Right atrium auricular region (tissue), 2 donors: ENCODE data around the gene SETD2. TPM values are rescaled to one million over a fixed set of nuclear protein-coding genes. Genes with fewer than 3 reads are reported as not detected.

Experiments
- DNase-seq: peaks from one replicate; pipeline ENCODE4 v3.0.0-alpha.2; 2019; ENCODE audit warnings: low spot score
- H3K27ac ChIP-seq, 2 donors: fragments of 200-600 bp; sonication (generic); 1 replicate in 1 of 2; 2 replicates in 1 of 2; pipeline ENCODE4 v1.5.1; 2016 to 2019
- H3K27me3 ChIP-seq, 2 donors: fragments of 200-600 bp; sonication (generic); one replicate each; pipeline versions ENCODE4 v1.5.1 to v1.6.0; 2017 to 2019
- H3K36me3 ChIP-seq: fragments of 200-600 bp; sonication (generic); one replicate; pipeline ENCODE4 v1.5.1; 2016
- H3K4me1 ChIP-seq, 2 donors: fragments of 200-600 bp; sonication (generic); one replicate each; pipeline versions ENCODE4 v1.5.1 to v1.6.0; 2017 to 2019
- H3K4me3 ChIP-seq, 2 donors: fragments of 200-600 bp; sonication (generic); 1 replicate in 1 of 2; 2 replicates in 1 of 2; pipeline ENCODE4 v1.5.1; 2017 to 2019; ENCODE audit warnings: mild to moderate bottlenecking in 1 of 2, moderate library complexity in 1 of 2
- H3K9me3 ChIP-seq, 2 donors: fragments of 200-600 bp; sonication (generic); one replicate each; pipeline ENCODE4 v1.5.1; 2019
- total RNA-seq, 2 donors: library from RNA; depleted of rRNA; stranded (reverse); fragments of >200 nt; gene quantifications; one replicate each; pipeline ENCODE4 v1.1.0, GENCODE V29; 2016
- TF ChIP-seq, protein P1 (sequence below), 2 donors: fragments of 200-600 bp; sonication (generic); IDR thresholded peaks; one replicate each; pipeline ENCODE4 v1.5.1; 2019; ENCODE audit warnings: antibody characterized with exemption in 2 of 2

Gene SETD2
- total RNA-seq, 2 donors from 2014 or later: 26.8 to 34.2 TPM

DNA sequence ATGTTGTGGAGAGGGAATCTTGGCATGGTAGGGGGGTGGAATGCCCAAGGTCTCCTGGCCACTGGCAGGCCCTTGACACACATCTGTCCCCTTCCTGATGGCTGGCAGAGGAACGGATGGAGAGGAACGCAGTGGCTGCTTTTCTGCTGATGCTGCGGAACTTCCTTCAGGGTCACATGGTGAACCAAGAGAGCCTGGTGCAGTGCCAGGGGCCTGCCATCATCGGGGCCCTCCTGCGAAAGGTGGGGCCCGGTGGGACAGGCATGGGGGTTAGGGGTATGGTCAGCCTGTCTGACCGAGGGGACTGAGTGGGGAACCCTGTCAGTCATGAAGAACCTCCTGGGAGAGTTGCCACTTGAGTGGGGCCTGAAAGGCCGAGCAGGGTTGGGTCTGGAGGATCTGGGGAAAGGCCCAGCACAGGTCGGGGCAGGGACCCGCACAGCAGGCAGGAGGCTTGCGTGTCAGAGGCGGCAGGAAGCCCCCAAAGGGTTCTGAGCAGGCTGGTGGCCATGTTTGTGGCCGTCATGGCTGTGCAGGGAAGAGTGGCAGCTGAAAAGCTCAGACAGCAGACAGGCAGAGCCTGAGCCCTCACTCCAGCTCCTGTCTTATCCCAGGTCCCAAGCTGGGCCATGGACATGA lies 166.3 kb downstream of the SETD2 start:
- TF ChIP-seq, protein P1, sequence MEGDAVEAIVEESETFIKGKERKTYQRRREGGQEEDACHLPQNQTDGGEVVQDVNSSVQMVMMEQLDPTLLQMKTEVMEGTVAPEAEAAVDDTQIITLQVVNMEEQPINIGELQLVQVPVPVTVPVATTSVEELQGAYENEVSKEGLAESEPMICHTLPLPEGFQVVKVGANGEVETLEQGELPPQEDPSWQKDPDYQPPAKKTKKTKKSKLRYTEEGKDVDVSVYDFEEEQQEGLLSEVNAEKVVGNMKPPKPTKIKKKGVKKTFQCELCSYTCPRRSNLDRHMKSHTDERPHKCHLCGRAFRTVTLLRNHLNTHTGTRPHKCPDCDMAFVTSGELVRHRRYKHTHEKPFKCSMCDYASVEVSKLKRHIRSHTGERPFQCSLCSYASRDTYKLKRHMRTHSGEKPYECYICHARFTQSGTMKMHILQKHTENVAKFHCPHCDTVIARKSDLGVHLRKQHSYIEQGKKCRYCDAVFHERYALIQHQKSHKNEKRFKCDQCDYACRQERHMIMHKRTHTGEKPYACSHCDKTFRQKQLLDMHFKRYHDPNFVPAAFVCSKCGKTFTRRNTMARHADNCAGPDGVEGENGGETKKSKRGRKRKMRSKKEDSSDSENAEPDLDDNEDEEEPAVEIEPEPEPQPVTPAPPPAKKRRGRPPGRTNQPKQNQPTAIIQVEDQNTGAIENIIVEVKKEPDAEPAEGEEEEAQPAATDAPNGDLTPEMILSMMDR (IDR thresholded peaks at IDR 0.05): no peak
- peaks cover 25% of the 10 kb centered on the region for H3K36me3 ChIP-seq
- DNase-seq: no peak

DNA sequence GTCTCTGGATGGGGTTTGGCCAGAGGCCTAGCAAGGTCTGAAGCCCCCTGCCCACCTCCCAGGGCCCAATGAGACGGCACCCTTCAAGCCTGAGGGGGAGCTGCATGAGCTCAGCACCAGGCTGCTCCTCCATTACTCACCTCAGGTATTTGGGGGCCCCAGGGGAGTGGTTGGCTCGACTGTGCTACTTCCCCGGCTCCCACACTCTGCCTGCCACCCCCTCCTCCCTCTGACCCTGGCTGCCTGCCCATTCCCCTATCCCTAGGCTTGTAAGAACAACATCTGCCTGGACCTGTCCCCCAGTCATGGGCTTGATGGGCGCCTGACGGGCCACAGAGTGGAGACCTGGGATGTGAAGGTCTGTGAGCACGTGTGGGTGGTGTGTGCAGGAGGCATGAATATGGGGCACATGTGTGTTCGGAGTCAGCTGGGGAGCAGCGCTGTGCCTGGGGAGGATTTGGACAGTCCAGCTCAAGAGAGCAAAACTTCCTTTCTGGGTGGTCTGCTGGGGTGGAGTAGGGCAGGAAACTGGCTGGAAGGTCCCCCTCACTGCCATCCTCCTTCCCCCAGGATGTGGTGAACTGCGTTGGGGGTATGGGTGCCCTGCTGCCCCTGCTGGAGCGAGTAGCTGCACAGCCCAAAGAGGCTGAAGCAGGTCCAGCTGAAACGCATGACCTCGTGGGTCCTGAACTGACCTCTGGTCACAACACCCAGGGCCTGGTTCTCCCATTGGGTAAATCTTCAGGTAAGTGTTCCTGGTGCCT lies 167.0 kb downstream of the SETD2 start:
- Histone ChIP-seq H3K27ac (no peak overlapping the region), H3K4me1 (no peaks in the 10 kb centered on the region), H3K27me3 (no peaks in the 10 kb centered on the region), H3K9me3 (no peaks in the 10 kb centered on the region), H3K4me3 (no peak overlapping the region), H3K36me3 (peaks cover 20% of the 10 kb centered on the region)
- DNase-seq: no peak
- TF ChIP-seq, protein P1 (IDR thresholded peaks at IDR 0.05): no peak

More for the DNA sequence above, 166.3 kb downstream of the SETD2 start:
- H3K9me3 ChIP-seq: no peaks in the 10 kb centered on the region
- no peaks in the 10 kb centered on the region for H3K27me3 ChIP-seq
- no peaks in the 10 kb centered on the region for H3K4me1 ChIP-seq
- no peak overlapping the region for H3K4me3 ChIP-seq
- H3K27ac ChIP-seq: no peak overlapping the region

DNA sequence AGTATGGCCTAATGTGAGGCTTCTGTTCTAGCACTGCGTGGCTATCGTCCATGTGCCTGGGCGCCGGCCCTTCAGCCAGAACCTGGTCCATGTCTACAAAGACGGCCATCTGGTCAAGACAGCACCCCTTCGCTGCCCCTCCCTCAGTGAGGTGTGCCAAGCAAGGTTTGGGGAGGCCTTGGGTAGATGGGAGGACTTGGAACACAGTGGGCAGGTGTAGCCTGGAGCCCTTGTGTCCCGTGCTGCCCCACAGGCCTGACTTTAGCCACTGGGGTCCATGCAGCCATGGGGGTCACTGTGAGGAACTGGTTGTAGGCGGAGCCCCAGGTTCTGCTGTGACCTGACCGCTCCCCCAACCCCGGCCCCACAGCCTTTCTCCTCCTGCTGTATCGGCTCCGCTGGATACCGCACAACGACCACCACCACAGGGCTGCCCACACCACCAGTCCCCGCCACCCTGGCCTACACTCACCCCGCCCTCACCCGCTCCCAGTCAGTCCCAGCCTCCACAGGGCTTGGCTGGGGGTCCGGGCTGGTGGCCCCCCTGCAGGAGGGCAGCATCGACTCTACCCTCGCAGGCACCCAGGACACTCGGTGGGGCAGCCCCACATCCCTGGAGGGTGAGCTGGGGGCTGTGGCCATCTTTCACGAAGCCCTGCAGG lies 167.9 kb downstream of the SETD2 start:
- no peaks in the 10 kb centered on the region for H3K4me1 ChIP-seq
- no peak overlapping the region for H3K27ac ChIP-seq
- H3K4me3 ChIP-seq: no peak overlapping the region
- TF ChIP-seq, protein P1 (IDR thresholded peaks at IDR 0.05): no peak
- H3K27me3 ChIP-seq: no peaks in the 10 kb centered on the region
- H3K9me3 ChIP-seq: no peaks in the 10 kb centered on the region
- peaks cover 12% of the 10 kb centered on the region for H3K36me3 ChIP-seq
- no peak for DNase-seq

DNA sequence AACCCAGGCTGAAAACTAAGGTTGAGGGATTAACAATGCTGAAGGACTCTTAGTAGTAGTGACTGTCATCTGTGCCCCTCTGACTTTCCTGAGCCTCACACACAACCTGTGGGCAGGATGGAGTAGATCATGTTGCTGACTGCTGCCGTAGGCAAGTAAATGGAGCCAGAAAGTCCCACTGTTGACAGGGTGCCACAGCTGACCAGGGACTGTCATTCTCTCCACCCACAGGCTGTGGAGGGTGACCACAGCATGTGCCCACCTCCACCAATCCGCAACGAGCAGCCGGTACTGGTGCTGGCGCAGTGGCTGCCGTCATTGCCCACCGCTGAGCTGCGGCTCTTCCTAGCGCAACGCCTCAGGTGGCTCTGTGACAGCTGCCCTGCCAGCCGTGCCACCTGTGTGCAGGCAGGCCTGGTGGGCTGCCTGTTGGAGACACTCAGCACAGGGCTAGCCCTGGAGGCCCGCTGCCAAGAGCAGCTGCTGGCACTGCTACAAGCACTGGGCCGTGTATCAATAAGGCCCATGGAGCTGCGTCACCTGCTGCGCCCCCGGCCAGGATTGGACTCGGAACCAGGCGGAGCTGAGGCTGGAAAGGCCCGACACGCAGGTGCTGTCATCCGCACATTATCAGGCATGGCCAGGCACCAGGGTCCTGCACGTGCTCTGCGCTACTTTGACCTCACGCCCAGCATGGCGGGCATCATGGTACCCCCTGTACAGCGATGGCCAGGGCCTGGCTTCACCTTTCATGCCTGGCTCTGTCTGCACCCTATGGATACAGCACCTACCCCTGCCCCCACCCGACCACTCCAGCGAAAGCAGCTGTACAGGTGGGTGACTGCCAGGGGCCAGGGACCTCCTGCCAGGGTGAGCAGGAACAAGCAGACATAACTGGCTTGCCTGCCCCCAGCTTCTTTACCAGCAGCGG lies 168.8 kb downstream of the SETD2 start:
- Histone ChIP-seq H3K27ac (no peak overlapping the region), H3K9me3 (no peaks in the 10 kb centered on the region), H3K4me1 (no peaks in the 10 kb centered on the region), H3K4me3 (no peak overlapping the region), H3K36me3 (peaks cover 2% of the 10 kb centered on the region), H3K27me3 (no peaks in the 10 kb centered on the region)
- TF ChIP-seq, protein P1 (IDR thresholded peaks at IDR 0.05): no peak
- DNase-seq: no peak

DNA sequence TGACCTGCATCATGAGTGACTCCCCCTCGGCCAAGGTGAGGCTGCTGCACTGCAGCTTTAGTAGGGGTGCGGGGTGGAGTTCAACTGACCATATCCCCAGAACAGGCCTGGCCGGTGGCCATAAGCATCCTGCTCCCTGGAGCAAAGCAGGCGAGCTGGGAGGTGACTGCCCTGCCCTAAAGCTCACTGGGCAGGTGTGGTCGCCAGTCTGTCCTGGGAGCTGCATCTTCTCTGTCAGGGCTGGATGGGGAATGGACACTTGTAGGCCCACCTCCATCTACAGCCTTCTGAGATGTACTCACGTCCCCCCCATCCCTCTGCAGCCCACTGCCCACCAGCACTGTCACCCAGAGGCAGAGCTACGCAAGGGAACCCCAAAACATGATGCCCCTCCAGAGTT lies 169.9 kb downstream of the SETD2 start:
- TF ChIP-seq, protein P1 (IDR thresholded peaks at IDR 0.05): no peak
- no peaks in the 10 kb centered on the region for H3K36me3 ChIP-seq
- no peak for DNase-seq

More for the DNA sequence above, 169.9 kb downstream of the SETD2 start:
- Histone ChIP-seq H3K4me3 (no peak overlapping the region), H3K4me1 (no peaks in the 10 kb centered on the region), H3K9me3 (no peaks in the 10 kb centered on the region), H3K27me3 (no peaks in the 10 kb centered on the region), H3K27ac (no peak overlapping the region)
